Neural cell (in vitro differentiated cells): ENCODE measurements around the gene OPRM1. TPM values are rescaled to one million over a fixed set of nuclear protein-coding genes. Genes with fewer than 3 reads are reported as not detected.

Experiments used
- H2AFZ ChIP-seq: fragments of 200-600, 300-800 bp; sonication (generic), shearing (Covaris generic); 2 replicates; pipeline ENCODE4 v1.6.0; 2014; ENCODE audit warnings: low read depth, mild to moderate bottlenecking, antibody characterized with exemption, low read length, moderate library complexity
- H3F3A ChIP-seq: fragments of 200-600 bp; shearing (Covaris generic); 2 replicates; pipeline ENCODE4 v1.6.1; 2016; ENCODE audit warnings: mild to moderate bottlenecking, moderate library complexity, mixed read lengths, antibody characterized with exemption, low read length; ENCODE audit not compliant: insufficient read depth, poor library complexity, severe bottlenecking
- H3K27ac ChIP-seq: fragments of 200-600, 300-800 bp; sonication (generic), shearing (Covaris generic); 2 replicates; pipeline ENCODE4 v1.5.1; 2014; ENCODE audit warnings: mild to moderate bottlenecking, low read length, moderate library complexity
- H3K27me3 ChIP-seq: fragments of 300-800, 200-600 bp; sonication (generic), shearing (Covaris generic); 2 replicates; pipeline ENCODE4 v1.6.0; 2014; ENCODE audit warnings: mild to moderate bottlenecking, low read depth, low read length, moderate library complexity; ENCODE audit not compliant: insufficient read depth
- H3K36me3 ChIP-seq: fragments of 300-800, 200-600 bp; sonication (generic), shearing (Covaris generic); 2 replicates; pipeline ENCODE4 v1.5.1; 2014; ENCODE audit warnings: mild to moderate bottlenecking, antibody characterized with exemption, low read length, moderate library complexity; ENCODE audit not compliant: insufficient read depth
- H3K4me2 ChIP-seq: fragments of 300-800, 200-600 bp; sonication (generic), shearing (Covaris generic); 2 replicates; pipeline ENCODE4 v1.6.0; 2014; ENCODE audit warnings: mild to moderate bottlenecking, low read length
- H3K4me3 ChIP-seq: fragments of 300-800, 200-600 bp; sonication (generic), shearing (Covaris generic); 2 replicates; pipeline ENCODE4 v1.5.1; 2014; ENCODE audit warnings: mild to moderate bottlenecking, low read length, moderate library complexity
- H3K79me2 ChIP-seq: fragments of 200-600 bp; shearing (Covaris generic); replicated peaks from 2 replicates; pipeline ENCODE4 v1.6.0; 2014; ENCODE audit warnings: mild to moderate bottlenecking, low read length, moderate library complexity; ENCODE audit not compliant: insufficient read depth
- H3K9ac ChIP-seq: fragments of 300-800, 200-600 bp; sonication (generic), shearing (Covaris generic); 2 replicates; pipeline ENCODE4 v1.6.1; 2016; ENCODE audit warnings: mild to moderate bottlenecking, low read length, mixed read lengths
- H3K9me2 ChIP-seq: fragments of 200-600 bp; shearing (Covaris generic); 2 replicates; pipeline ENCODE4 v1.6.1; 2016; ENCODE audit warnings: mild to moderate bottlenecking, low read length, mixed read lengths; ENCODE audit not compliant: insufficient read depth
- H3K9me3 ChIP-seq: fragments of 200-600, 300-800 bp; sonication (generic), shearing (Covaris generic); 2 replicates; pipeline ENCODE4 v1.6.1; 2016; ENCODE audit warnings: mild to moderate bottlenecking, mixed run types, low read length, moderate library complexity, mixed read lengths
- H4K20me1 ChIP-seq: fragments of 200-600 bp; shearing (Covaris generic); 2 replicates; pipeline ENCODE4 v1.6.1; 2016; ENCODE audit warnings: mild to moderate bottlenecking, mixed run types; ENCODE audit not compliant: insufficient read depth
- EP300 ChIP-seq: fragments of 450-650 bp; conservative IDR thresholded peaks from 2 replicates; pipeline ENCODE4 v1.6.1; 2014; ENCODE audit warnings: antibody characterized with exemption, mild to moderate bottlenecking, moderate library complexity; ENCODE audit not compliant: poor library complexity, severe bottlenecking
- EZH2 ChIP-seq: fragments of 200-600, 300-800 bp; shearing (Covaris generic), sonication (generic); IDR thresholded peaks from 2 replicates; pipeline ENCODE4 v1.6.1; 2014; ENCODE audit warnings: antibody characterized with exemption, low read length, borderline replicate concordance, mild to moderate bottlenecking; ENCODE audit not compliant: insufficient read depth, poor library complexity, severe bottlenecking
- MXI1 ChIP-seq: fragments of 450-650 bp; conservative IDR thresholded peaks from 2 replicates; pipeline ENCODE4 v1.6.1; 2014; ENCODE audit warnings: antibody characterized with exemption, mild to moderate bottlenecking; ENCODE audit not compliant: poor library complexity, severe bottlenecking
- POLR2AphosphoS5 ChIP-seq: IDR thresholded peaks from 2 replicates; pipeline ENCODE4 v1.6.1; 2012
- RAD21 ChIP-seq: fragments of 450-650 bp; conservative IDR thresholded peaks from 2 replicates; pipeline ENCODE4 v1.6.1; 2014; ENCODE audit warnings: antibody characterized with exemption, mild to moderate bottlenecking, moderate library complexity
- SMC3 ChIP-seq: fragments of 450-650 bp; conservative IDR thresholded peaks from 2 replicates; pipeline ENCODE4 v1.6.1; 2014; ENCODE audit warnings: antibody characterized with exemption, mild to moderate bottlenecking, moderate library complexity; ENCODE audit not compliant: poor library complexity
- TAF1 ChIP-seq: IDR thresholded peaks from 2 replicates; pipeline ENCODE4 v1.6.1; 2012; ENCODE audit warnings: low read depth
- polyA plus RNA-seq: library from polyadenylated mRNA; depleted of rRNA; stranded (reverse); fragments of >200 nt; gene quantifications from 2 replicates; pipeline ENCODE4 v1.2.3, GENCODE V29; 2014
- TF ChIP-seq, protein P1 (sequence below): IDR thresholded peaks from 2 replicates; pipeline ENCODE4 v1.6.1; 2012; ENCODE audit warnings: borderline replicate concordance
- TF ChIP-seq, protein P2 (sequence below): fragments of 450-650 bp; IDR thresholded peaks from 2 replicates; pipeline ENCODE4 v1.5.1; 2014; ENCODE audit warnings: antibody characterized with exemption, mild to moderate bottlenecking, moderate library complexity; ENCODE audit not compliant: poor library complexity, severe bottlenecking

Gene OPRM1
- polyA plus RNA-seq, 1 donor from 2014 or later: 1.5 TPM

DNA sequence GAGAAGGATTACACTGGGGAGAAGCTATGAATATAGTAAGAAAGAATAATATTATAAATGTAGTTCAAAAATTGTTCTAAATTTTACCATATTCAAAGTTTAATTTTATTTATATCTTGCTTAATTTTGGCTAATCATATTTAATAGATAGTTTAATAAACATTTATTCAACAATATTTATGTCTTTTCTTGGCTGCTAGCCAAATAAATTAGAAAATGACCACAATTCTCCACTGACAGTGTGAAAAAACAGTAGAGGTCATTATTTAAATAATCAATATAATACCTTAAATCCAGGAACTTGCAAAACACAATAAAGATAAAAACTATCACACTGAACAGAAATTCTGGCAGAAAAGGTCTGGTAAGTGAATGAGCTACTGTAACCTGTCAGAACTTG, 171.6 kb downstream of the OPRM1 start:
- no peak for TF ChIP-seq POLR2AphosphoS5
- TF ChIP-seq, protein P1, sequence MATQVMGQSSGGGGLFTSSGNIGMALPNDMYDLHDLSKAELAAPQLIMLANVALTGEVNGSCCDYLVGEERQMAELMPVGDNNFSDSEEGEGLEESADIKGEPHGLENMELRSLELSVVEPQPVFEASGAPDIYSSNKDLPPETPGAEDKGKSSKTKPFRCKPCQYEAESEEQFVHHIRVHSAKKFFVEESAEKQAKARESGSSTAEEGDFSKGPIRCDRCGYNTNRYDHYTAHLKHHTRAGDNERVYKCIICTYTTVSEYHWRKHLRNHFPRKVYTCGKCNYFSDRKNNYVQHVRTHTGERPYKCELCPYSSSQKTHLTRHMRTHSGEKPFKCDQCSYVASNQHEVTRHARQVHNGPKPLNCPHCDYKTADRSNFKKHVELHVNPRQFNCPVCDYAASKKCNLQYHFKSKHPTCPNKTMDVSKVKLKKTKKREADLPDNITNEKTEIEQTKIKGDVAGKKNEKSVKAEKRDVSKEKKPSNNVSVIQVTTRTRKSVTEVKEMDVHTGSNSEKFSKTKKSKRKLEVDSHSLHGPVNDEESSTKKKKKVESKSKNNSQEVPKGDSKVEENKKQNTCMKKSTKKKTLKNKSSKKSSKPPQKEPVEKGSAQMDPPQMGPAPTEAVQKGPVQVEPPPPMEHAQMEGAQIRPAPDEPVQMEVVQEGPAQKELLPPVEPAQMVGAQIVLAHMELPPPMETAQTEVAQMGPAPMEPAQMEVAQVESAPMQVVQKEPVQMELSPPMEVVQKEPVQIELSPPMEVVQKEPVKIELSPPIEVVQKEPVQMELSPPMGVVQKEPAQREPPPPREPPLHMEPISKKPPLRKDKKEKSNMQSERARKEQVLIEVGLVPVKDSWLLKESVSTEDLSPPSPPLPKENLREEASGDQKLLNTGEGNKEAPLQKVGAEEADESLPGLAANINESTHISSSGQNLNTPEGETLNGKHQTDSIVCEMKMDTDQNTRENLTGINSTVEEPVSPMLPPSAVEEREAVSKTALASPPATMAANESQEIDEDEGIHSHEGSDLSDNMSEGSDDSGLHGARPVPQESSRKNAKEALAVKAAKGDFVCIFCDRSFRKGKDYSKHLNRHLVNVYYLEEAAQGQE: no peak
- TF ChIP-seq SMC3: no peak
- no peak for TF ChIP-seq TAF1
- TF ChIP-seq EP300: no peak
- TF ChIP-seq, protein P2, sequence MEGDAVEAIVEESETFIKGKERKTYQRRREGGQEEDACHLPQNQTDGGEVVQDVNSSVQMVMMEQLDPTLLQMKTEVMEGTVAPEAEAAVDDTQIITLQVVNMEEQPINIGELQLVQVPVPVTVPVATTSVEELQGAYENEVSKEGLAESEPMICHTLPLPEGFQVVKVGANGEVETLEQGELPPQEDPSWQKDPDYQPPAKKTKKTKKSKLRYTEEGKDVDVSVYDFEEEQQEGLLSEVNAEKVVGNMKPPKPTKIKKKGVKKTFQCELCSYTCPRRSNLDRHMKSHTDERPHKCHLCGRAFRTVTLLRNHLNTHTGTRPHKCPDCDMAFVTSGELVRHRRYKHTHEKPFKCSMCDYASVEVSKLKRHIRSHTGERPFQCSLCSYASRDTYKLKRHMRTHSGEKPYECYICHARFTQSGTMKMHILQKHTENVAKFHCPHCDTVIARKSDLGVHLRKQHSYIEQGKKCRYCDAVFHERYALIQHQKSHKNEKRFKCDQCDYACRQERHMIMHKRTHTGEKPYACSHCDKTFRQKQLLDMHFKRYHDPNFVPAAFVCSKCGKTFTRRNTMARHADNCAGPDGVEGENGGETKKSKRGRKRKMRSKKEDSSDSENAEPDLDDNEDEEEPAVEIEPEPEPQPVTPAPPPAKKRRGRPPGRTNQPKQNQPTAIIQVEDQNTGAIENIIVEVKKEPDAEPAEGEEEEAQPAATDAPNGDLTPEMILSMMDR: no peak
- TF ChIP-seq MXI1: no peak
- no peak overlapping the region for H3K4me2 ChIP-seq
- H3K9ac ChIP-seq: no peak overlapping the region
- no peaks in the 10 kb centered on the region for H3K9me2 ChIP-seq
- H3K4me3 ChIP-seq: no peak overlapping the region
- H2AFZ ChIP-seq: no peak overlapping the region
- H3K27ac ChIP-seq: no peak overlapping the region
- no peaks in the 10 kb centered on the region for H3K27me3 ChIP-seq
- H3K9me3 ChIP-seq: no peaks in the 10 kb centered on the region
- no peaks in the 10 kb centered on the region for H3K79me2 ChIP-seq
- H3F3A ChIP-seq: no peaks in the 10 kb centered on the region
- no peaks in the 10 kb centered on the region for H3K36me3 ChIP-seq
- no peaks in the 10 kb centered on the region for H4K20me1 ChIP-seq

DNA sequence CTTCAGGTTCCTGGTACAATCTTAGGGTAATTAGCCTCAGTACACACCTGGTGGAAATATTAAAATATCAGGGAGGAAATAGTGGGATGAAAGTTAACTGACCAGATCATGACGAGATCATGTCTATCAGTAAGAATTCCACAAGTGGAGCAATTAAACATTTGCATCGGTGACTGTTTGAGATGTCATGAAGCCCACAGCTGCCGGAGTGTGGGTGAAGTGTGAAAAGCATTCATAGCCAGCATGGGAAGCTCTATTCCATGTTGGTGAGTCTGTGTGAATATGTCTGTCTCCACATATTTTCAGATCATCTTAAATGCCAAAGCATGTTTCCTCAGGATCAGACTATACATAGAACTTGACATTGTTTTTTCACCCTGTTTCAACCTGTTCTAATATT, 174.7 kb downstream of the OPRM1 start:
- Histone ChIP-seq H3K27me3 (no peaks in the 10 kb centered on the region), H4K20me1 (no peaks in the 10 kb centered on the region), H2AFZ (no peak overlapping the region), H3K9ac (no peak overlapping the region), H3K4me2 (no peak overlapping the region), H3K36me3 (no peaks in the 10 kb centered on the region), H3K9me3 (no peaks in the 10 kb centered on the region), H3K79me2 (no peaks in the 10 kb centered on the region), H3K9me2 (no peaks in the 10 kb centered on the region), H3F3A (no peaks in the 10 kb centered on the region), H3K27ac (no peak overlapping the region), H3K4me3 (no peak overlapping the region)
- no peak for TF ChIP-seq SMC3
- TF ChIP-seq, protein P2: no peak
- no peak for TF ChIP-seq EP300
- no peak for TF ChIP-seq TAF1
- TF ChIP-seq, protein P1: no peak
- TF ChIP-seq RAD21: no peak
- TF ChIP-seq POLR2AphosphoS5: no peak
- TF ChIP-seq EZH2: no peak
- TF ChIP-seq MXI1: no peak
